ENCODE results near the gene FXYD5.

- TF ChIP-seq HDGF (IDR thresholded peaks at IDR 0.05; ENCODE audit: borderline replicate concordance), result no peak
- no peak for TF ChIP-seq FOXM1 (IDR thresholded peaks at IDR 0.05; ENCODE audit: borderline replicate concordance)
- no peak for TF ChIP-seq PKNOX1 (IDR thresholded peaks at IDR 0.05)
- TF ChIP-seq ARNT (IDR thresholded peaks at IDR 0.05), result no peak
- no peak for TF ChIP-seq FOXA1 (IDR thresholded peaks at IDR 0.05)
- TF ChIP-seq NFRKB (IDR thresholded peaks at IDR 0.05), result no peak
- TF ChIP-seq SP1 (IDR thresholded peaks at IDR 0.05), result no peak
- TF ChIP-seq TARDBP (IDR thresholded peaks at IDR 0.05), result no peak
- TF ChIP-seq L3MBTL2 (conservative IDR thresholded peaks at IDR 0.05), result no peak
- TF ChIP-seq BHLHE40 (IDR thresholded peaks at IDR 0.05; ENCODE audit: borderline replicate concordance), result no peak
- no peak for TF ChIP-seq CTBP1 (IDR thresholded peaks at IDR 0.05; ENCODE audit: borderline replicate concordance)
- TF ChIP-seq ZNF384 (IDR thresholded peaks at IDR 0.05), result no peak
- no peak for TF ChIP-seq FOXK2 (IDR thresholded peaks at IDR 0.05)
- no peak for TF ChIP-seq SUZ12 (IDR thresholded peaks at IDR 0.05)
These were observed 35.4 kb upstream of the FXYD5 start for GRCh38 chr19:35119091-35119490.

All from HEK293T (cell line).